ENCODE measurements around the gene SLC49A3. TPM values are rescaled to one million over a fixed set of nuclear protein-coding genes. Genes with fewer than 3 reads are reported as not detected.

The SLC49A3 gene
- total RNA-seq, 2 experiments from 2014 or later = 0.22 to 0.91 TPM

- Mint-ChIP-seq H3K36me3 (ENCODE audit: low read depth) (no peaks in the 10 kb centered on the region), H3K4me3 (no peak overlapping the region), H3K9me3 (no peaks in the 10 kb centered on the region), H3K4me1 (ENCODE audit: low read depth) (no peaks in the 10 kb centered on the region), H3K27ac (no peak overlapping the region), H3K27me3 (peaks cover 26% of the 10 kb centered on the region)
- Histone ChIP-seq H3K4me3 (ENCODE audit: low read length) (no peak overlapping the region), H3K27me3 (ENCODE audit: control insufficient read depth in 1 of 2, insufficient read depth in 2 of 2, low read length in 2 of 2) (peaks cover 6 to 17% of the 10 kb centered on the region in 2 experiments), H3K27ac (ENCODE audit: low read depth in 1 of 2, low read length in 2 of 2) (no peak overlapping the region), H3K36me3 (ENCODE audit: insufficient read depth, low read length) (no peaks in the 10 kb centered on the region), H3K4me1 (ENCODE audit: insufficient read depth, low read length) (peaks cover 21% of the 10 kb centered on the region), H3K9me3 (ENCODE audit: control insufficient read depth in 1 of 2, insufficient read depth in 1 of 2, low read length in 2 of 2) (peaks cover 0 to 11% of the 10 kb centered on the region in 2 experiments)
- no peak for TF ChIP-seq CTCF (IDR thresholded peaks at IDR 0.05)
- ChIA-PET CTCF (no interaction called here), POLR2A (no interaction called here)
- intact Hi-C loops (cut with DNase I, micrococcal nuclease) = no loop called here
- ATAC-seq (ENCODE audit: poor library complexity) (no peak), DNase-seq (peak in 2 of 14 experiments; percentile 66 to 77)
Observed at GRCh38 chr4:687048-687970, 1.6 kb downstream of the SLC49A3 start.

- no peaks in the 10 kb centered on the region for H3K36me3 ChIP-seq (ENCODE audit: insufficient read depth, low read length)
- H3K4me3 Mint-ChIP-seq = no peak overlapping the region
- DNase-seq = peak in 1 of 14 experiments; percentile 29
- no peaks in the 10 kb centered on the region for H3K4me1 Mint-ChIP-seq (ENCODE audit: low read depth)
- no peak overlapping the region for H3K27ac ChIP-seq (ENCODE audit: low read depth in 1 of 2, low read length in 2 of 2)
- peaks cover 0 to 11% of the 10 kb centered on the region in 2 experiments for H3K9me3 ChIP-seq (ENCODE audit: control insufficient read depth in 1 of 2, insufficient read depth in 1 of 2, low read length in 2 of 2)
- H3K27me3 Mint-ChIP-seq = peaks cover 22% of the 10 kb centered on the region
- no peaks in the 10 kb centered on the region for H3K9me3 Mint-ChIP-seq
- ChIA-PET POLR2A (no interaction called here), CTCF (no interaction called here)
- no peak for TF ChIP-seq CTCF (IDR thresholded peaks at IDR 0.05)
- peaks cover 6 to 17% of the 10 kb centered on the region in 2 experiments for H3K27me3 ChIP-seq (ENCODE audit: control insufficient read depth in 1 of 2, insufficient read depth in 2 of 2, low read length in 2 of 2)
- peaks cover 25% of the 10 kb centered on the region for H3K4me1 ChIP-seq (ENCODE audit: insufficient read depth, low read length)
- no peak for ATAC-seq (ENCODE audit: poor library complexity)
- intact Hi-C loops (cut with DNase I, micrococcal nuclease) = no loop called here
- no peaks in the 10 kb centered on the region for H3K36me3 Mint-ChIP-seq (ENCODE audit: low read depth)
- H3K4me3 ChIP-seq (ENCODE audit: low read length) = no peak overlapping the region
- no peak overlapping the region for H3K27ac Mint-ChIP-seq
Observed at GRCh38 chr4:686413-687040, 2.4 kb downstream of the SLC49A3 start.

- H3K4me1 Mint-ChIP-seq (ENCODE audit: low read depth) = no peaks in the 10 kb centered on the region
- CTCF ChIA-PET = no interaction called here
Observed at GRCh38 chr4:685679-686412, 3.1 kb downstream of the SLC49A3 start.

More at GRCh38 chr4:685679-686412, 3.1 kb downstream of the SLC49A3 start:
- Mint-ChIP-seq H3K27ac (no peak overlapping the region), H3K27me3 (peaks cover 22% of the 10 kb centered on the region), H3K9me3 (no peaks in the 10 kb centered on the region), H3K4me3 (no peak overlapping the region), H3K36me3 (ENCODE audit: low read depth) (no peaks in the 10 kb centered on the region)
- POLR2A ChIA-PET = no interaction called here
- Histone ChIP-seq H3K36me3 (ENCODE audit: insufficient read depth, low read length) (no peaks in the 10 kb centered on the region), H3K27me3 (ENCODE audit: control insufficient read depth in 1 of 2, insufficient read depth in 2 of 2, low read length in 2 of 2) (peaks cover 6 to 17% of the 10 kb centered on the region in 2 experiments), H3K4me1 (ENCODE audit: insufficient read depth, low read length) (peaks cover 30% of the 10 kb centered on the region), H3K27ac (ENCODE audit: low read depth in 1 of 2, low read length in 2 of 2) (no peak overlapping the region), H3K4me3 (ENCODE audit: low read length) (no peak overlapping the region), H3K9me3 (ENCODE audit: control insufficient read depth in 1 of 2, insufficient read depth in 1 of 2, low read length in 2 of 2) (peaks cover 0 to 11% of the 10 kb centered on the region in 2 experiments)
- TF ChIP-seq CTCF (IDR thresholded peaks at IDR 0.05) = no peak
- DNase-seq (peak in 1 of 14 experiments; percentile 22), ATAC-seq (ENCODE audit: poor library complexity) (no peak)
- intact Hi-C loops (cut with DNase I, micrococcal nuclease) = no loop called here
